Tibial artery (tissue), 4 donors: ENCODE results near the gene ACAD11.

ENCODE experiments used
- DNase-seq, 2 donors: peaks; one replicate each; pipeline ENCODE4 v3.0.0-alpha.2; 2019
- H3K27ac ChIP-seq, 2 donors: fragments of 200-600 bp; sonication (generic) in 1 of 2; 1 replicate in 1 of 2; 2 replicates in 1 of 2; pipeline ENCODE4 v1.5.1; 2018 to 2019; ENCODE audit warnings: mild to moderate bottlenecking in 1 of 2
- H3K27me3 ChIP-seq, 2 donors: fragments of 200-600 bp; sonication (generic) in 1 of 2; one replicate each; pipeline versions ENCODE4 v1.5.1 to v1.6.0; 2016 to 2019
- H3K36me3 ChIP-seq, 3 donors: fragments of 200-600 bp; sonication (generic) in 2 of 3; one replicate each; pipeline ENCODE4 v1.5.1; 2016 to 2019; ENCODE audit warnings: mild to moderate bottlenecking in 2 of 3
- H3K4me1 ChIP-seq, 4 donors: fragments of 200-600 bp; sonication (generic) in 2 of 4; 1 replicate in 3 of 4; 2 replicates in 1 of 4; pipeline ENCODE4 v1.5.1; 2016 to 2019
- H3K4me3 ChIP-seq, 2 donors: fragments of 200-600 bp; sonication (generic) in 1 of 2; 1 replicate in 1 of 2; 2 replicates in 1 of 2; pipeline ENCODE4 v1.5.1; 2018 to 2019; ENCODE audit warnings: mild to moderate bottlenecking in 2 of 2
- H3K9me3 ChIP-seq, 3 donors: fragments of 200-600 bp; sonication (generic) in 1 of 3; one replicate each; pipeline ENCODE4 v1.5.1; 2016 to 2019
- CTCF ChIP-seq, 2 experiments: fragments of 200-600 bp in 1 of 2; fragments of 450-650 bp in 1 of 2; IDR thresholded peaks; one replicate each; pipeline ENCODE4 v1.5.1; 2017 to 2019; ENCODE audit warnings: antibody characterized with exemption in 2 of 2, mild to moderate bottlenecking in 1 of 2, moderate library complexity in 1 of 2
- intact Hi-C: fragments of 100-400 bp; cut with DNase I; formaldehyde crosslinking; loops from one replicate; pipeline ENCODE4 v1.15.0; 2023; ENCODE audit warnings: low total_unique reads

Gene ACAD11

DNA sequence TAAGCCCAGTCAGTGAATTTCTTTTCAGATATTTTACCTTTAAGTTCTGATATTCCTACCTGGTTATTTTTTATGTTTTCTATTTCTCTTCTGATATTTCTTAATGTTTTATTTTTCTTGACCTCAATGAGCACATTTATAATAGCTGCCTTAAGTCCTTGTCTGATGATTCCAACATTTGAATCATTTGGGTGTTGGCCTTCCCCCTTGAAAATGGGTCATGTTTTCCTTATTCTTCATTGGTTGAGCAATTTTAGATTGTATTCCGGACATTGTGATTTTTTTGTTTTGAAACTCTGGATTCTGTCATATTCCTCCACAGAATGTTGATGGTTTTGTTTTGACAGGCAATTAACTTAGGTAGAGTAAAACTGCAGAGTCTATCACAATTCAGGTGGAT is 72.2 kb downstream of the ACAD11 start:
- Histone ChIP-seq H3K27ac (no peak overlapping the region), H3K9me3 (no peaks in the 10 kb centered on the region), H3K27me3 (no peaks in the 10 kb centered on the region), H3K4me1 (no peaks in the 10 kb centered on the region), H3K36me3 (peaks cover 4 to 7% (median 6%) of the 10 kb centered on the region in 3 donors), H3K4me3 (no peak overlapping the region)
- no peak for TF ChIP-seq CTCF (IDR thresholded peaks at IDR 0.05)
- DNase-seq = no peak
- intact Hi-C loops = no loop called here

- TF ChIP-seq CTCF (IDR thresholded peaks at IDR 0.05) = no peak
Observed at GRCh38 chr3:132573797-132574211, 85.8 kb downstream of the ACAD11 start.

DNA sequence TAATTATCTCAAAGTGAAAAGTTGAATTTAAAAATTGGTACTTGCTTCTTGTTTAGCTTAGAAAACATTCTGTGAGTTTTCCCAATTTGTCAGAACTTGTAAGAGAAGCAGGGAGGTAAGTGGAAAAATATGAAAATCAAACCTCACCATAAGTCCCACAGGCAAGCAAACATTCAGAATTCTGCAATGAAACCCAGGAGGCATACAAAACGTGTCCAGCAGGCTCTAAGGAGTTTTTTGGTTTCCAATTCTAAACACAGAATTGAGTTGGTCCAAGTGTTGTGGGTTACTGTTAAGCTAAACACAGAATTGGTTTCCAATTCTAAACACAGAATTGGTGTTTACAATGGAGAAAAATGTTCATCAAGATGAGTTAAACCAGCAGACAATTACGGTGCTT is 89.6 kb downstream of the ACAD11 start:
- peak overlapping the region; percentile 52 to 67 for H3K27ac ChIP-seq
- no peaks in the 10 kb centered on the region for H3K9me3 ChIP-seq
- H3K27me3 ChIP-seq = no peaks in the 10 kb centered on the region
- no peak for TF ChIP-seq CTCF (IDR thresholded peaks at IDR 0.05)
- peaks cover 0 to 14% (median 6%) of the 10 kb centered on the region in 3 donors for H3K36me3 ChIP-seq
- no peak for DNase-seq
- H3K4me3 ChIP-seq = no peak overlapping the region
- intact Hi-C loops = no loop called here
- peaks cover 0 to 40% (median 5%) of the 10 kb centered on the region in 4 donors for H3K4me1 ChIP-seq

More at GRCh38 chr3:132573797-132574211, 85.8 kb downstream of the ACAD11 start:
- DNase-seq = no peak
- Histone ChIP-seq H3K4me3 (no peak overlapping the region), H3K27ac (peak overlapping the region; percentile 38 to 51), H3K27me3 (no peaks in the 10 kb centered on the region), H3K9me3 (no peaks in the 10 kb centered on the region), H3K4me1 (peaks cover 0 to 34% (median 5%) of the 10 kb centered on the region in 4 donors), H3K36me3 (peaks cover 7 to 39% (median 8%) of the 10 kb centered on the region in 3 donors)
- intact Hi-C loops = no loop called here

- H3K27me3 ChIP-seq = no peaks in the 10 kb centered on the region
- intact Hi-C loops = no loop called here
- H3K4me1 ChIP-seq = peaks cover 0 to 42% (median 5%) of the 10 kb centered on the region in 4 donors
- no peaks in the 10 kb centered on the region for H3K9me3 ChIP-seq
- peak overlapping the region; percentile 52 to 67 for H3K27ac ChIP-seq
- DNase-seq = no peak
- TF ChIP-seq CTCF (IDR thresholded peaks at IDR 0.05) = no peak
- no peak overlapping the region for H3K4me3 ChIP-seq
- H3K36me3 ChIP-seq = peaks cover 0 to 10% (median 1%) of the 10 kb centered on the region in 3 donors
Observed at GRCh38 chr3:132569580-132569979, 90.0 kb downstream of the ACAD11 start.

DNA sequence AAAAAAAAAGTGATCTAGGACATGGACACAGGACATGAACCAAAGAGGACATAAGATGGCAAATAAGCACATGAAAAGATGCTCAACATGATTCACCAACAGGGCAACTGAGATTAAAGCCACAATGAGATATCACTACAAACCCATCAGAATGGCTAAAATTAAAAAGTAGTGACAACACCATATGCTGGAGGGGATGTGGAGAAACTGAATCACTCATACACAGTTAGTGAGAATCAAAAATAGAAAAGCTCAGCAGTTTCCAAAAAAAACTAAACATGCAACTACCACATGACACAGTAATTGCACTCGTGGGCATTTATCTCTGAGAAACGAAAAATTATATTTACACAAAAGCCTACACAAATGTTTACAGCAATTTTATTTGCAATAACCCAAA is 90.5 kb downstream of the ACAD11 start:
- Histone ChIP-seq H3K4me1 (peaks cover 0 to 42% (median 4%) of the 10 kb centered on the region in 4 donors), H3K9me3 (no peaks in the 10 kb centered on the region), H3K36me3 (peaks cover 0 to 7% (median 0%) of the 10 kb centered on the region in 3 donors), H3K27me3 (no peaks in the 10 kb centered on the region), H3K4me3 (no peak overlapping the region), H3K27ac (peak overlapping the region; percentile 52 to 67)
- no peak for TF ChIP-seq CTCF (IDR thresholded peaks at IDR 0.05)
- intact Hi-C loops = no loop called here
- no peak for DNase-seq

DNA sequence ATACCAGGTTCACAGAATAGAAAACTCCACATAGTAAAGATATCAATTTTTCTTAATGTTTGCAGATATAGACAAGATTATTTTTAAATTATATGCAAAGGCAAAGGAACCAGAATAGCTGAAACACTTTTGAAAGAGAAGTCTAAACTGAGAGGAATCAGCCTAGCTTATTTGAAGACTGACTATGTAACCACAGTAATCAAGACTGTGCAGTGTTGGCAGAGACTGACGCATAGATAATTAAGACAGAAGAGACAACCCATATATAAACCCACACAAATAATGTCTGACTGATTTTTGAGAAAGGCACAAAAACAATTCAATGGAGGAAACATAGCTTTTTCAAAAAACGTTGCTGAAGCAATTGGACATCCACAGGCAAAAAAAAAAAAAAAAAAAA is 91.2 kb downstream of the ACAD11 start:
- peaks cover 0 to 39% (median 0%) of the 10 kb centered on the region in 4 donors for H3K4me1 ChIP-seq
- intact Hi-C loops = no loop called here
- no peaks in the 10 kb centered on the region for H3K27me3 ChIP-seq
- peak overlapping the region; percentile 35 to 67 for H3K27ac ChIP-seq
- no peak for DNase-seq
- TF ChIP-seq CTCF (IDR thresholded peaks at IDR 0.05) = no peak
- H3K9me3 ChIP-seq = no peaks in the 10 kb centered on the region
- H3K4me3 ChIP-seq = no peak overlapping the region
- H3K36me3 ChIP-seq = peaks cover 0 to 6% (median 0%) of the 10 kb centered on the region in 3 donors
